Bronchial epithelial cell (primary cell): ENCODE data around the gene DEFB131A. TPM values are rescaled to one million over a fixed set of nuclear protein-coding genes. Genes with fewer than 3 reads are reported as not detected.
"Not testable (repeated sequence)": the region's sequence is repeated elsewhere in the genome, so short reads cannot be mapped to it uniquely, and the experiment has no call there.

ENCODE experiments used
- DNase-seq: peaks from one replicate; pipeline ENCODE4 v3.0.0-alpha.2; 2010; ENCODE audit warnings: low read depth
- FAIRE-seq: peaks from 2 replicates; lab custom pipeline; 2011; peaks lifted over from hg19 to GRCh38; lab: Jason Lieb, UNC
- H3K27me3 ChIP-seq: 2 replicates; pipeline ENCODE4 v1.5.1; 2011; ENCODE audit warnings: low read length; ENCODE audit not compliant: control insufficient read depth, insufficient read depth
- H3K36me3 ChIP-seq: 2 replicates; pipeline ENCODE4 v1.5.1; 2011; ENCODE audit warnings: low read length; ENCODE audit not compliant: control insufficient read depth, insufficient read depth
- H3K4me3 ChIP-seq: 2 replicates; pipeline ENCODE4 v1.5.1; 2011; ENCODE audit warnings: mild to moderate bottlenecking, low read depth, low read length, control low read depth
- total RNA-seq: library from RNA; depleted of rRNA; stranded (reverse); fragments of >200 nt; gene quantifications from 2 replicates; pipeline ENCODE4 v1.2.1, GENCODE V29; 2014
- TF ChIP-seq, protein P1 (sequence below): IDR thresholded peaks from 2 replicates; pipeline ENCODE4 v1.5.1; 2011; ENCODE audit warnings: mild to moderate bottlenecking, moderate library complexity, low read length, control low read depth, inconsistent platforms; ENCODE audit not compliant: insufficient read depth, severe bottlenecking

DEFB131A gene
- not detected in 2 replicates for total RNA-seq

DNA sequence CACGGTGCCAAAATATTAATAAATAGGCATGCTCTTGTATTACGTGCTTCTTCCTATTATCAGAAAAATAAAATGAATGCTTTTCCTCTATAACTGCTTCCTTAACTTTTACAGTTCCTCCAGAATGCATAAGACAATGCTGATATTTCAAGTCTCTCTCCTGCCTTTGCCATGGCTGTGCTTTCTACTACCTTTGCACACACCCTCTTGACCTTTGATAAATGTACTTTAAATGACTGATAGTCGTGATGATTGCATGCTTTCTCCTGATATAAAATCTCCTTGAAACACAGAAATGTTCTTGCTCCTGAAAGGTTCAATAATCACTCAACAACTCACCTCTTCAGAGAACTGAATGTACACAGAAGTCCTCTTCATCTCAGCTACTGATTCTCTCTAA lies at the start of gene DEFB131A:
Gene DEFB131A (plus strand): TSS at position 301 of the 400 bp plus-strand sequence. CDS start 120 bp downstream, outside the sequence.
- DNase-seq, H3K27me3 ChIP-seq, FAIRE-seq: not testable (repeated sequence)

GRCh38 chr4:9405774-9406173 lies 38.4 kb upstream of the DEFB131A start:
- FAIRE-seq, H3K36me3 ChIP-seq, DNase-seq, H3K4me3 ChIP-seq, H3K27me3 ChIP-seq: not testable (repeated sequence)

More for the DNA sequence above, at the start of gene DEFB131A:
- H3K36me3 ChIP-seq, H3K4me3 ChIP-seq: not testable (repeated sequence)

DNA sequence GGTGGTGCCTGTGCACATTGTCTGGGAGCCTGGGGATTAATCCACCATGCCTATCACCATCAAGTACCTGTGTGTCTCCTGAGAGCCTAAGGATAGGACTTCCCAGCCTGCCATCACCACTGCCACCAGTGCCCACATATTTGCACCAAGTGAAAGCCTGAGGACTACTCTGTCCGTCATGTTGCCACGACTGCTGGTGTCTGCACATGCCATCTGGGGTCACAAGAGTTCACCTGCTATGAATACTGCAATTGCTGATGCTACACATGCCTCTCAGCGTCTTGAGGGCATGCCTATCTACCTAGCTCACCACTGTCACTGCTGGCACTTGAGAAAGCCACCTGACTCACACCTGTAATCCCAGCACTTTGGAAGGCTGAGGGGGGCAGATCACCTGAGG lies 37.7 kb upstream of the DEFB131A start:
- not testable (repeated sequence) for H3K4me3 ChIP-seq, FAIRE-seq, DNase-seq, H3K27me3 ChIP-seq, H3K36me3 ChIP-seq

- Histone ChIP-seq H3K27me3 (no peaks in the 10 kb centered on the region), H3K36me3 (no peaks in the 10 kb centered on the region), H3K4me3 (no peak overlapping the region)
- DNase-seq = no peak
- TF ChIP-seq, protein P1, sequence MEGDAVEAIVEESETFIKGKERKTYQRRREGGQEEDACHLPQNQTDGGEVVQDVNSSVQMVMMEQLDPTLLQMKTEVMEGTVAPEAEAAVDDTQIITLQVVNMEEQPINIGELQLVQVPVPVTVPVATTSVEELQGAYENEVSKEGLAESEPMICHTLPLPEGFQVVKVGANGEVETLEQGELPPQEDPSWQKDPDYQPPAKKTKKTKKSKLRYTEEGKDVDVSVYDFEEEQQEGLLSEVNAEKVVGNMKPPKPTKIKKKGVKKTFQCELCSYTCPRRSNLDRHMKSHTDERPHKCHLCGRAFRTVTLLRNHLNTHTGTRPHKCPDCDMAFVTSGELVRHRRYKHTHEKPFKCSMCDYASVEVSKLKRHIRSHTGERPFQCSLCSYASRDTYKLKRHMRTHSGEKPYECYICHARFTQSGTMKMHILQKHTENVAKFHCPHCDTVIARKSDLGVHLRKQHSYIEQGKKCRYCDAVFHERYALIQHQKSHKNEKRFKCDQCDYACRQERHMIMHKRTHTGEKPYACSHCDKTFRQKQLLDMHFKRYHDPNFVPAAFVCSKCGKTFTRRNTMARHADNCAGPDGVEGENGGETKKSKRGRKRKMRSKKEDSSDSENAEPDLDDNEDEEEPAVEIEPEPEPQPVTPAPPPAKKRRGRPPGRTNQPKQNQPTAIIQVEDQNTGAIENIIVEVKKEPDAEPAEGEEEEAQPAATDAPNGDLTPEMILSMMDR = no peak
- no peak for FAIRE-seq
Observed at GRCh38 chr4:9409793-9410192, 34.4 kb upstream of the DEFB131A start.

- H3K36me3 ChIP-seq, FAIRE-seq, H3K27me3 ChIP-seq, DNase-seq, H3K4me3 ChIP-seq: not testable (repeated sequence)
Observed at GRCh38 chr4:9421884-9422455, 22.2 kb upstream of the DEFB131A start.

DNA sequence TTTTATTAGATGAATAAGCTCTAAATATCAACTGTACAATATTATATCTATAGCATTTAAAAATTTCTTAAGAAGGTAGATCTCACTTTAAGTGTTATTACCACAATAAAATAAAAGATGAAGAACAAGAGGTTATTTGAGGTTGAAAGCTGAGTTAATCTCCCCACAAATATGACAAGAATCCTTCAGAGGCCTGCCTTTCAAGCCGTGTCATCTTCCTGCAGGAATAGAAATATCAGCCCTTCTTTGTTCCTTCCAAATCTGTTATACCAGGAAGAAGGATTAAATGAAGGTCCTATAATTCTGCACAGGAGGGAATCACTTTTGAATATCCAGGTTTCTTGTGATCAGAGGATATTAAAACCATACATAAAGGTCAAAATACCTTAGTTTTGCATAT lies 18.3 kb upstream of the DEFB131A start:
- peak; percentile 7 for DNase-seq
- not testable (repeated sequence) for H3K27me3 ChIP-seq, FAIRE-seq, H3K36me3 ChIP-seq, H3K4me3 ChIP-seq

DNA sequence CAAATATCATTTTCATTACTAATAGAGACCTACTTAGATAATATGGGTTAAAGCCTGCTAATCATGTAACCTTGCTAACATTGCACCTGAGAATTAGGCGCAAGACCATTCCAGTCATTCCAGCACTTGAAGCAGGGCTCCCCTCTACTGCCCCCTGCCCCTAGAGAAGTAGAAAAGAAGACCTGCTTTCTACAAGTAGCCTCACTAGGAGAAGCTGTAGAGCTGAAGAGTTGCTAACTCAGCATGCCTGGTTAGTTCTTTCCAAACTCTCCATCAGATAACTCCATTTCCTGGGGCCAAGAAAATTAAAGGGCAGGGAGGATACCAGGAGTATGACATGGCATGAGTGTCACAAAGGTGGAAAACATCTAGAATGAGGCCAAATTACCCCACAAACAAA lies 14.2 kb upstream of the DEFB131A start:
- DNase-seq, H3K36me3 ChIP-seq, FAIRE-seq, H3K27me3 ChIP-seq, H3K4me3 ChIP-seq: not testable (repeated sequence)

DNA sequence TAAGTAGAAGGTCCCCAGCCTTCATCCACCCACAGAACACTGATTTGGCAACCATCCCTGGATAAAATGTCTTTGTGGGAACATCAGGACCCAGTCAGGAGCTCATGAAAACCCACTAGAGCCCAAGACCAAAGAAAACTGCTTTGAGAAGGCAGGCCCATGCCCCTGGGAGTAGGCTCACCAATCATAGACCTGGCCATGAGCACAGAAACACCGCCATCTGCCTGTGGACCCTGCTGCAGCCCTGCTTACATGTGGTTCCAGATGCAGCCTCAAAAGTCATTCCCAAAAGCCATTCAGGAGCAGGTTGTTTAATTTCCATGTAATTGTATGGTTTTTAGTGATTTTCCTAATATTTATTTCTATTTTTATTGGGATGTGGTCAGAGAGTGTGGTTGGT lies 10.9 kb upstream of the DEFB131A start:
- not testable (repeated sequence) for H3K4me3 ChIP-seq, DNase-seq, H3K36me3 ChIP-seq, FAIRE-seq, H3K27me3 ChIP-seq

DNA sequence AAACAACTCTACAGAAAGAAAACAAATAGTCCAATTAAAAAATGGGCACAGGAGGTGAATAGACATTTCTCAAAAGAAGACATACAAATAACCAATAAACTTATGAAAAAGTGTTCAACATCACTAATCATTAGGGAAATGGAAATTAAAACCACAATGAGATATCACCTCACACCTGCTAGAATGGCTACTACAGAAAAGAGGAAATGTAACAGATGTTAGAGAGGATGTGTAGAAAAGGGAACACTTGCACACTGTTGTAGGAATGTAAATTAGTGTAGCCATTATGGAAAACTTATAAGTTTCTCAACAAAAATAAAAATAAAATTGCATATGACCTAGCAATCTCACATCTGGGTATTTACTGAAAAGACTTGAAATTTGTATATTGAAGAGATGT lies 7.5 kb upstream of the DEFB131A start:
- DNase-seq, FAIRE-seq, H3K27me3 ChIP-seq, H3K4me3 ChIP-seq, H3K36me3 ChIP-seq: not testable (repeated sequence)

DNA sequence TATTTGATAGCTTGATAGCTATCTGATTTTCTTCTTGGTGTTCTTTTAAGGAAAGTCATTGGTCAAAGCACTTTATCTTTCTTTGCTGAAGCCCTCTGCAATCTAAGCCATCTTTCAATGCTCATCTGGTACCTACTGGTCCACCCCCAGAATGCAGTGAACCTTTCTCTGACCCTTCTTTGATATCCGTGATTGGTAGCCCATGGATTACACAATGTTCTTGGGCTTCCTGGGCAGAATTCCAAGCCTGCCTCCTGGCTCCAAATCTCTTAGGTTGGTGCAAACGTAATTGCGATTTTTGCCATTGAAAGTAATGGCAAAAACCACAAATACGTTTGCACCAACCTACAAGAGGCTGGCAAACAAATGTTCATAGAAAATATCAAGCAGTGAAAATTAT lies 1.9 kb upstream of the DEFB131A start:
- not testable (repeated sequence) for H3K27me3 ChIP-seq, H3K36me3 ChIP-seq, H3K4me3 ChIP-seq, DNase-seq, FAIRE-seq

DNA sequence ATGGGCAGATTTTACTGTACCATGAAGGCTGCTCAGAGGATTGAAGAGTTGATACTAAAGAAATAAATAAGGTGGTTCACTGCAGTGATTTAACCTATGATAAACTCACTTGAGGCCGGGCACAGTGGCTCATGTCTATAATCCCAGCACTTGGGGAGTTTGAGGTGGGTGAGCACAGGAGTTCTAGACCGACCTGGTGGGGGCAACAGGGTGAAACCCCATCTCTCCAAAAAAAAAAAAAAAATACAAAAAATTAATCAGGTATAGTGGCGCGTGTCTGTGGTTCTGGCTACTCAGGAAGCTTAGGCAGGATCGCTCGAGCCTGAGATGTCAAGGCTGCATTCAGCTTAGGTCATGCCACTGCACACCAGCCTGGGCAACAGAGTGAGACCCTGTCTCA lies 467 bp downstream of the DEFB131A start:
- H3K36me3 ChIP-seq, FAIRE-seq, H3K4me3 ChIP-seq, DNase-seq, H3K27me3 ChIP-seq: not testable (repeated sequence)

DNA sequence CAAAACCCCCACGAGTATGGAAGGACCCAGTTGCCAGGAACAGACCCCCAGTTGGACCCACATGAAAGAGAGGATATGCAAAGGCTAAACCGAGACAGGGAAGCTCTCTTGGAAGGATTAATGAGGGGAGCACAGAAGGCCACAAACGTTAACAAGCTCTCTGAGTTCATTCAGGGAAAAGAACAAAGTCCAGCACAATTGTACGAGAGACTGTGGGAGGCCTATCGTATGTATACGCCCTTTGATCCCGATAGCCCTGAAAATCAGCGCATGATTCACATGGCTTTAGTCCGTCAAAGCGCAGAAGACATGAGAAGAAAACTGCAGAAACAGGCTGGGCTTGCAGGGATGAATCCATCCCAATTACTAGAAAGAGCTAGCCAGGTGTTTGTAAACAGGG lies 8.0 kb downstream of the DEFB131A start:
- FAIRE-seq, H3K4me3 ChIP-seq, H3K36me3 ChIP-seq, H3K27me3 ChIP-seq, DNase-seq: not testable (repeated sequence)

- H3K36me3 ChIP-seq, H3K4me3 ChIP-seq, H3K27me3 ChIP-seq, FAIRE-seq, DNase-seq: not testable (repeated sequence)
Observed at GRCh38 chr4:9454284-9454683, 10.1 kb downstream of the DEFB131A start.

- not testable (repeated sequence) for H3K27me3 ChIP-seq, FAIRE-seq, H3K36me3 ChIP-seq, H3K4me3 ChIP-seq
- DNase-seq = peak; percentile 10
Observed at GRCh38 chr4:9455046-9455445, 10.8 kb downstream of the DEFB131A start.
